A673 (cell line): ENCODE data around the gene F2. TPM values are rescaled to one million over a fixed set of nuclear protein-coding genes. Genes with fewer than 3 reads are reported as not detected.
"Not testable (repeated sequence)": the region's sequence is repeated elsewhere in the genome, so short reads cannot be mapped to it uniquely, and the experiment has no call there.

Experiments used
- BruUV-seq: library from RNA; stranded (reverse); fragments of 400-500 nt; replicated peaks from 2 replicates; lab custom pipeline; 2021; lab: Mats Ljungman, UMichigan
- CTCF ChIA-PET: fragments of 300-600 bp; sonication (Branson Sonifier 250); formaldehyde crosslinking; loops from one replicate; lab custom pipeline; 2022; ENCODE audit warnings: antibody characterized with exemption; lab: Charles Lee
- POLR2A ChIA-PET: fragments of 300-600 bp; sonication (Branson Sonifier 250); formaldehyde crosslinking; loops from one replicate; lab custom pipeline; 2022; ENCODE audit warnings: antibody characterized with exemption; ENCODE audit not compliant: low non-redundant PET; lab: Charles Lee
- DNase-seq: peaks from one replicate; pipeline ENCODE4 v3.0.0-alpha.2; 2015; ENCODE audit warnings: low spot score
- H3K27ac ChIP-seq: fragments of 200-600 bp; sonication (generic); 2 replicates; pipeline ENCODE4 v1.5.1; 2016; ENCODE audit warnings: mixed run types, low read depth, mild to moderate bottlenecking, mixed read lengths, antibody characterized with exemption, low read length; ENCODE audit not compliant: poor library complexity, severe bottlenecking
- H3K27me3 ChIP-seq: fragments of 200-600 bp; sonication (generic); replicated peaks from 2 replicates; pipeline ENCODE4 v1.6.1; 2017; ENCODE audit warnings: mixed run types, low read depth, mild to moderate bottlenecking, mixed read lengths, antibody characterized with exemption, low read length; ENCODE audit not compliant: insufficient read depth, poor library complexity
- H3K36me3 ChIP-seq: fragments of 200-600 bp; sonication (generic); 2 replicates; pipeline ENCODE4 v1.6.1; 2016; ENCODE audit warnings: mixed run types, mild to moderate bottlenecking, mixed read lengths, antibody characterized with exemption, low read length; ENCODE audit not compliant: insufficient read depth, poor library complexity, severe bottlenecking
- H3K4me1 ChIP-seq: fragments of 200-600 bp; sonication (generic); 2 replicates; pipeline ENCODE4 v1.6.1; 2017; ENCODE audit warnings: mixed run types, mild to moderate bottlenecking, mixed read lengths, antibody characterized with exemption, low read length; ENCODE audit not compliant: insufficient read depth, poor library complexity, severe bottlenecking
- H3K4me3 ChIP-seq: fragments of 200-600 bp; sonication (generic); 2 replicates; pipeline ENCODE4 v1.5.1; 2016; ENCODE audit warnings: low read depth, mixed run types, mild to moderate bottlenecking, mixed read lengths, low read length; ENCODE audit not compliant: poor library complexity, severe bottlenecking
- H3K9me3 ChIP-seq: fragments of 200-600 bp; sonication (generic); 2 replicates; pipeline ENCODE4 v1.6.1; 2016; ENCODE audit warnings: mixed run types, low read depth, mild to moderate bottlenecking, mixed read lengths, antibody characterized with exemption, low read length; ENCODE audit not compliant: poor library complexity, severe bottlenecking
- CTCF ChIP-seq: fragments of 300-800, 200-600 bp; sonication (generic); conservative IDR thresholded peaks from 2 replicates; pipeline ENCODE4 v1.5.1; 2017; ENCODE audit warnings: low read depth, mild to moderate bottlenecking, antibody characterized with exemption, low read length, moderate library complexity, mixed read lengths
- EZH2 ChIP-seq: fragments of 200-600 bp; sonication (generic); IDR thresholded peaks from 2 replicates; pipeline ENCODE4 v1.6.1; 2017; ENCODE audit warnings: borderline replicate concordance, low read depth, mild to moderate bottlenecking, mixed read lengths, antibody characterized with exemption, low read length; ENCODE audit not compliant: poor library complexity, severe bottlenecking
- intact Hi-C: fragments of 100-400 bp; cut with micrococcal nuclease; formaldehyde crosslinking; loops from one replicate; pipeline ENCODE4 v1.10.0; 2022; ENCODE audit not compliant: unreplicated experiment
- total RNA-seq: library from RNA; stranded (reverse); gene quantifications from 2 replicates; pipeline ENCODE4 v1.2.3, GENCODE V29; 2021

F2 gene
- total RNA-seq, 1 experiment from 2014 or later: not detected

DNA sequence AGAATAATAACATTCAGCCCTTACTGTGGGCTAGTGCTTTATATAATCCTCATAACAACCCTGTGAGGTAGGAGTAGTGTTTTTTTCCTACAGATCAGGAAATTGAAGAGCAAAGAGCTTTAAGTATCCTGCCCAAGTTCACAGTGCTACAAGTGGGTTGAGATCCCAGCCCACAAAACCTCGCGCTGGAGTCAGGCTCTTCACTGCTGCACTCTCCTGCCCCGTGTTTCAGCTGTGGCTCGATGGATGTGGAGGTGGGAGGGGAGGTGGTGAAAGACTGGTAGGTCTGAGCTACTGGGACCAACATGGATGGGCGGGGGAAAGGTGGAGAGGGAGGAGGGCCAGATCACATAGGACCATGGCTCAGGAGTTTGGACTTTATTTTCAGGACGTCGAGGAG, 12.1 kb upstream of the F2 start:
- H3K27ac ChIP-seq: no peak overlapping the region
- H3K27me3 ChIP-seq: no peaks in the 10 kb centered on the region
- POLR2A ChIA-PET: no interaction called here
- DNase-seq: no peak
- H3K36me3 ChIP-seq: peaks cover 45% of the 10 kb centered on the region
- no peak overlapping the region for H3K4me3 ChIP-seq
- no peaks in the 10 kb centered on the region for H3K9me3 ChIP-seq
- CTCF ChIA-PET: no interaction called here
- H3K4me1 ChIP-seq: peaks cover 1% of the 10 kb centered on the region
- BruUV-seq: no TSS peak
- intact Hi-C loops: loop anchor here (10.0 kb wide), 1 partner anchor 448 kb away; no protein-coding TSS in a partner anchor
- no peak for TF ChIP-seq EZH2
- TF ChIP-seq CTCF: no peak

- H3K9me3 ChIP-seq, H3K4me3 ChIP-seq, BruUV-seq, H3K4me1 ChIP-seq, H3K27me3 ChIP-seq, DNase-seq, H3K27ac ChIP-seq, POLR2A ChIA-PET: not testable (repeated sequence)
- intact Hi-C loops: loop anchor here (10.0 kb wide), 1 partner anchor 445 kb away; no protein-coding TSS in a partner anchor
- CTCF ChIA-PET: interaction anchor here (0.5 kb wide), 1 partner anchor 18 kb away, joined by 3 read pairs; no protein-coding TSS in a partner anchor
- peaks cover 24% of the 10 kb centered on the region for H3K36me3 ChIP-seq
Measured at GRCh38 chr11:46709351-46709750, 9.7 kb upstream of the F2 start.

DNA sequence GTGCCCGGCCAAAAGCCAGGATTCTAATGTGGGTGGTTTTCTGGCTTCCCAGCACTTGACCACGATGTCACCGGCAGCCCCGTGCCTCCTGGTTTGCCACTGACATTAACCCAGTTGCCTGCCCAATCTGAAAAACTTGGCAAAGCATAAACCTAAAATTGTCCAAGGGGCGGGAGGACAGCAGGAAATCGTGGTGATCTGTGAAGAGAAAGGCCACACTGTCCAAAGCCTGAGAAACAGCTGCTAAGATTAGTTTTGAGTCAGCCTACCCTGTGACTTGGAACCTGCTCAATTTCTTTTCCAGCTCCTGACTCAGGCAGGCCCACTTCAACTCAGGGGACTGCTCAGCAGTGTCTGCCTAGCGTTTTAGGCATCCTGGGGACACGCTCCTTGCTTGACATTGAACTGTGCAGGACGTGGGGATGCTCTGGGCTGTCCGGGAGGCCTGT, 8.2 kb upstream of the F2 start:
- TF ChIP-seq EZH2 (no peak), CTCF (no peak)
- H3K9me3 ChIP-seq: no peaks in the 10 kb centered on the region
- intact Hi-C loops: no loop called here
- POLR2A ChIA-PET: no interaction called here
- H3K36me3 ChIP-seq: peaks cover 9% of the 10 kb centered on the region
- CTCF ChIA-PET: no interaction called here
- H3K27ac ChIP-seq: no peak overlapping the region
- BruUV-seq: no TSS peak
- no peaks in the 10 kb centered on the region for H3K27me3 ChIP-seq
- H3K4me1 ChIP-seq: no peaks in the 10 kb centered on the region
- no peak for DNase-seq
- H3K4me3 ChIP-seq: no peak overlapping the region

DNA sequence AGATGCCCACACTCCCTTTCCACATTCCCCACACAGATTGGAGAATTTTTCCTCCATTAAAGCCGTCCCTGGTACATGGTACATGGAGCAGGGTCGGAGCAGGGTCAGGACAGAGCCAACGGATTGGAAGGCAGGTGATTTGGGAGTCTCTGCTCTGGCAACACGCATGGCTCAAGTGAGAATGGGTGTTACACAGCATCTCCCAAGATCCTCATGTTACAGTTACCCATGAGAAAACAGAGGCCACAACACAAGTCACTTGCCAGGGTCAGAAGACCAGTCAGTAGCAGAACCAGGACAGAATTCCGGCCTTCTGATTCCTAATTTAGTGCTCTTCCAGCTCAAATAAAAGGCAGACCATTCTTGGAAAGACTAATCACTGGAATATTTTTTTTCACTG, 7.7 kb upstream of the F2 start:
- CTCF ChIA-PET: no interaction called here
- no peaks in the 10 kb centered on the region for H3K4me1 ChIP-seq
- peaks cover 6% of the 10 kb centered on the region for H3K36me3 ChIP-seq
- no peak for DNase-seq
- TF ChIP-seq CTCF: no peak
- TF ChIP-seq EZH2: no peak
- POLR2A ChIA-PET: no interaction called here
- no peaks in the 10 kb centered on the region for H3K27me3 ChIP-seq
- no peak overlapping the region for H3K27ac ChIP-seq
- H3K9me3 ChIP-seq: no peaks in the 10 kb centered on the region
- no TSS peak for BruUV-seq
- no peak overlapping the region for H3K4me3 ChIP-seq
- intact Hi-C loops: no loop called here
